Muscle of back (tissue), 11 donors: ENCODE results near the gene NDUFB7. TPM values are rescaled to one million over a fixed set of nuclear protein-coding genes. Genes with fewer than 3 reads are reported as not detected.

Source experiments
- DNase-seq, 3 donors: peaks; one replicate each; pipeline versions ENCODE4 v3.0.0 to v3.0.0-alpha.2; 2013
- polyA plus RNA-seq, 10 donors: library from polyadenylated mRNA; unstranded; fragments of 120-200 nt; gene quantifications; one replicate each; pipeline ENCODE4 v1.2.1, GENCODE V29; 2013; ENCODE audit not compliant: insufficient read length in 10 of 10

The NDUFB7 gene
- polyA plus RNA-seq, 10 donors = 89.7 to 158 (median 111) TPM

DNA sequence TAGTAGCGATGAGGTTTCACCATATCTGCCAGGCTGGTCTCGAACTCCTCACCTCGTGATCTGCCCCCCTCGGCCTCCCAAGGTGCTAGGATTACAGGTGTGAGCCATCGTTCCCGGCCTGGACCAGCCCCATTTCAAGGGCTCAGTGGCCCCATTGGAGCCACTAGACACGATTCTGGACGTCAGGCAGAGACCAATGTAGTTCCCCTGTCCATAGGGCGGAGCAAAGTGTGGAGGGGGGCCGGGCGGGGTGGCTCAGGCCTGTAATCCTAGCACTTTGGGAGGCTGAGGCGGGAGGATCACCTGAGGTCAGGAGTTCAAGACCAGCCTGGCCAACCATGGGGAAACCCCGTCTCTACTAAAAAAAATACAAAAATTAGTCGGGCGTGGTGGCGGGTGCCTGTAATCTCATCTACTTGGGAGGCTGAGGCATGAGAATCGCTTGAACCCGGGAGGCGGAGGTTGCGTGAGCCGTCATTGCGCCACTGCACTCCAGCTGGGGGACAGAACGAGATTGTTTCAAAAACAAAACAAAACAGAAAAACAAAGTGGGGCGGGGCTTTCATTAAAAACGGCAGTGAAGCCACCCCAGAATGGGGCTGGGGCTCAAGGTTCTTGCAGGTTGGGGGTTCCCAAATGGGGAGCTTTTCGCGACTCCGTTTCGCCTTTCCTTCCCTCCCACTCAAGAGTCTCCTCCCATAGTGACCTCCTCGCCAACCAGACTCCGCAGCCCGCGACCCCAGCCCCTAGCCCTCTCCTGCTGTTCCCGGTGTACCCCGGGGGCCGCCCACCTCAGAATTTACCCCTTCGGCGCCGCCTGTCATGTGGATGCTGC lies 43.2 kb downstream of the NDUFB7 start:
- DNase-seq = no peak

GRCh38 chr19:14526423-14526822 lies 45.4 kb downstream of the NDUFB7 start:
- DNase-seq = no peak

- no peak for DNase-seq
Observed at GRCh38 chr19:14525729-14526128, 46.1 kb downstream of the NDUFB7 start.

DNA sequence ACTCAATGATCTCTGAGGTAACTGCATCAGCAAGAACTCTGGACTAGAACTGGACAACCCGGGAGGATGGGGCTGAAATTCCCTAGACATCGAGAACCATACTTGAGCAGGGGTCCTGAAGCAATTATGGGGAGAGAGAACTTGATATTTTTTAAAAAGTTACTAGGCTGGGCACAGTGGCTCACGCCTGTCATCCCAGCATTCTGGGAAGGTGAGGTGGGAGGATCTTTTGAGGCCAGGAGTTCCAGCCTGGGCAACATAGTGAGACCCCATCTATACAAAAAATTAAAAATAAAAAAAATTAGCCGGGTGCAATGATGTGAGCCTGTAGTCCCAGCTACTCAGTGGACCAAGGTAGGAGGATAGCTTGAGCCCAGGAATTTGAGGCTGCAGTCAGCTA lies 51.3 kb downstream of the NDUFB7 start:
- DNase-seq = no peak

GRCh38 chr19:14519860-14520407 lies 51.9 kb downstream of the NDUFB7 start:
- DNase-seq = no peak

DNA sequence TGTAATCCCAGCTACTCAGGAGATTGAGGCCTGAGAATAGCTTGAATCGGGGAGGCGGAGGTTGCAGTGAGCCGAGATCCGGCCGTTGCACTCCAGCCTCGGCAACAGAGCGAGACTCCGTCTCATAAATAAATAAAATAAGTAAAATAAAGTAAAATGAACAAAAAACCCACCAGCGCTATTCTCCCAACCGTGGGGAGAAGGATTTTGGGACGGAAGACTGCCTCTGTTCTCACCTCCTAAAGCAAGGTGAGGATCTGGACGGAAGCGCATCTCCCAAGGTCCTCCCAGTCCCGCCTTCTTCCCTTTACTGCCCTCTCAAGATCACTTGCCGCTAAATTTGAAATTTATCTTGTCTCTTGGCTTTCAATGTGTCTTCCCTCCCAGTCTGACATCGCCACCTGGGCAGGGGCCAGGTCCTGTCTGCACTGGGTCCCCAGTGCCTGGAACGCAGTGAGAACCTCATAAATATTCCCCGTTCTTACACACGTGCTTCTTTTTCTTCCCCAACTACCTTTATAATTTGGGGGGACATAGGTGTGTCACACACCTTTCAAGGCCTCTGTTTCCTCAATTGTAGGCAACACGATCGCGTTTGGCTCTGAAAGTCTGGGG lies 52.5 kb downstream of the NDUFB7 start:
- DNase-seq = peak in 1 of 3 donors; percentile 56

- DNase-seq = peak; percentile 83 to 98 (median 84)
Observed at GRCh38 chr19:14517840-14518505, 53.9 kb downstream of the NDUFB7 start, which contains the start of gene DNAJB1. Gene DNAJB1 (minus strand): TSS chr19:14518397. CDS start chr19:14518349, 48 bp downstream.

GRCh38 chr19:14517446-14517839 lies 54.4 kb downstream of the NDUFB7 start:
- no peak for DNase-seq

DNA sequence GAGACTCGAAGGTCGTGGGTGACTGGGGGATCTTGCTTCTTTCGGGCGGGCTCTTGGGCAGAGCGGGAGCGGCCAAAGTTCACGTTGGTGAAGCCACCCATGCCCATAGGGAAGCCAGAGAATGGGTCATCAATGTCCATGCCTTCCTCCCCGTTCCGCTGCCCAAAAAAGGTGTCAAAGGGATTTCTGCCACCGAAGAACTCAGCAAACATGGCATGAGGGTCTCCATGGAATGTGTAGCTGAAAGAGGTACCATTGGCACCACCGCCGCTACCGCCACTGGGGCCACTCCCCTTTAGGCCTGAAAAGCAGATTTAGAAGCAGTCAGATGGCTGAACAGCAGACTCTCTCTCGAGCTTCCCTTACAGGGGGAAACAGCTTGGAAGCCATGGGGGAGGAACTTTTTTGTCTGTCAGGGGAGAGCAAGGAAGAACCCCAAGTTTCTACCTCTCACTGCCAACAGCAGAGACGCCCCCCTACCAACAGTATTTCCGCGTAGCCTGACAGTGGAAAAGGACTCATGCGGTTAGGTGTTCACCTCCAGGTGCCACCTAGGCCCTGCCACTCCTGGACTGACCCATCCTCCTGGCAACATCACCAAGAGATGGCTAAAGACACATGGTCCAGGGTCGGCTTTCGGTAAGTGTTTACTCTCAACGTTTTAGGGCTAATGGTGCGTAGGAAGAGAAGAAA lies 55.0 kb downstream of the NDUFB7 start:
- DNase-seq = no peak

Other genes with a start within 250 kb of the NDUFB7 start
- 10 to 100 TPM; 34.0 to 69.2 (median 46.9) TPM for gene ADGRE5, start 190.6 kb downstream of the NDUFB7 start, polyA plus RNA-seq
- 10 to 100 TPM; 34.2 to 51.9 (median 42.4) TPM for gene DDX39A, start 152.7 kb downstream of the NDUFB7 start, polyA plus RNA-seq
- gene PKN1, start 138.8 kb downstream of the NDUFB7 start, polyA plus RNA-seq = 10 to 100 TPM; 50.7 to 78.8 (median 61.3) TPM
- gene PTGER1, start 96.7 kb downstream of the NDUFB7 start, polyA plus RNA-seq = not detected
- 10 to 100 TPM; 32.6 to 57.8 (median 40.7) TPM for gene GIPC1, start 75.9 kb downstream of the NDUFB7 start, polyA plus RNA-seq
- 100 to 1,000 TPM in 1 of 10 donors, 10 to 100 TPM in 9; 65.2 to 106 (median 74.9) TPM for gene DNAJB1, start 53.7 kb downstream of the NDUFB7 start, polyA plus RNA-seq
- gene TECR, start 42.5 kb downstream of the NDUFB7 start, polyA plus RNA-seq = 100 to 1,000 TPM in 8 of 10 donors, 10 to 100 TPM in 2; 72.1 to 120 (median 103) TPM
- gene CLEC17A, start 11.0 kb upstream of the NDUFB7 start, polyA plus RNA-seq = under 1 TPM in 6 of 10 donors, not detected in 4; 0.05 to 0.21 (median 0.12) TPM
- gene ADGRE3, start 102.8 kb upstream of the NDUFB7 start, polyA plus RNA-seq = under 1 TPM in 1 of 10 donors, not detected in 9; 0.05 TPM
- 10 to 100 TPM; 11.8 to 28.5 (median 16.0) TPM for gene ZNF333, start 118.0 kb upstream of the NDUFB7 start, polyA plus RNA-seq
- gene ADGRE2, start 206.5 kb upstream of the NDUFB7 start, polyA plus RNA-seq = 1 to 10 TPM in 3 of 10 donors, under 1 TPM in 7; 0.37 to 1.8 (median 0.65) TPM